H9 (cell line): ENCODE results near the gene STK25. TPM values are rescaled to one million over a fixed set of nuclear protein-coding genes. Genes with fewer than 3 reads are reported as not detected.

Source experiments
- DNase-seq: peaks from one replicate; pipeline ENCODE4 v3.0.0-alpha.2; 2017
- H2AFZ ChIP-seq: one replicate; pipeline ENCODE4 v1.6.1; 2013; ENCODE audit warnings: mild to moderate bottlenecking, low read length, control low read depth, moderate library complexity
- H2AK5ac ChIP-seq: 2 replicates; pipeline ENCODE4 v1.6.1; 2013; ENCODE audit warnings: low read length, control low read depth, mixed read lengths; ENCODE audit not compliant: insufficient read length
- H2BK120ac ChIP-seq: one replicate; pipeline ENCODE4 v1.6.1; 2013; ENCODE audit warnings: low read depth, mild to moderate bottlenecking, low read length, control low read depth, inconsistent platforms; ENCODE audit not compliant: poor library complexity, severe bottlenecking
- H2BK12ac ChIP-seq: 2 replicates; pipeline ENCODE4 v1.6.1; 2013; ENCODE audit warnings: low read length, control low read depth, mixed read lengths, low read depth; ENCODE audit not compliant: insufficient read length
- H2BK15ac ChIP-seq: 2 replicates; pipeline ENCODE4 v1.6.1; 2013; ENCODE audit warnings: low read depth, low read length, control low read depth
- H2BK20ac ChIP-seq: one replicate; pipeline ENCODE4 v1.6.1; 2013; ENCODE audit warnings: low read depth, mild to moderate bottlenecking, low read length, control low read depth, inconsistent platforms; ENCODE audit not compliant: poor library complexity, severe bottlenecking
- H2BK5ac ChIP-seq: 2 replicates; pipeline ENCODE4 v1.6.1; 2013; ENCODE audit warnings: low read length, control low read depth, mixed read lengths; ENCODE audit not compliant: insufficient read length
- H3K14ac ChIP-seq: 2 replicates; pipeline ENCODE4 v1.6.1; 2013; ENCODE audit warnings: low read length, control low read depth; ENCODE audit not compliant: insufficient read depth
- H3K18ac ChIP-seq: 2 replicates; pipeline ENCODE4 v1.6.1; 2013; ENCODE audit warnings: low read depth, mild to moderate bottlenecking, mixed read lengths, low read length, control low read depth; ENCODE audit not compliant: insufficient read length
- H3K23ac ChIP-seq: 2 replicates; pipeline ENCODE4 v1.6.1; 2013; ENCODE audit warnings: low read length, control low read depth, mixed read lengths, low read depth; ENCODE audit not compliant: insufficient read length
- H3K23me2 ChIP-seq: 2 replicates; pipeline ENCODE4 v1.6.1; 2013; ENCODE audit warnings: low read depth, mild to moderate bottlenecking, mixed read lengths, low read length, control low read depth; ENCODE audit not compliant: insufficient read length, poor library complexity, severe bottlenecking
- H3K27ac ChIP-seq: 2 replicates; pipeline ENCODE4 v1.5.1; 2013; ENCODE audit warnings: low read length, control low read depth, mixed read lengths, low read depth; ENCODE audit not compliant: insufficient read length
- H3K27me3 ChIP-seq: 2 replicates; pipeline ENCODE4 v1.6.1; 2013; ENCODE audit warnings: low read length, control low read depth, inconsistent platforms; ENCODE audit not compliant: insufficient read depth
- H3K4ac ChIP-seq: 2 replicates; pipeline ENCODE4 v1.6.1; 2013; ENCODE audit warnings: low read depth, mild to moderate bottlenecking, control low read depth, inconsistent platforms, low read length, moderate library complexity
- H3K4me1 ChIP-seq: 2 replicates; pipeline ENCODE4 v1.6.1; 2013; ENCODE audit warnings: low read length, control low read depth, inconsistent platforms; ENCODE audit not compliant: insufficient read depth
- H3K4me2 ChIP-seq: 2 replicates; pipeline ENCODE4 v1.6.1; 2013; ENCODE audit warnings: low read length, control low read depth, mixed read lengths; ENCODE audit not compliant: insufficient read length, insufficient read depth
- H3K56ac ChIP-seq: 2 replicates; pipeline ENCODE4 v1.6.1; 2013; ENCODE audit warnings: low read depth, mild to moderate bottlenecking, mixed read lengths, low read length, control low read depth; ENCODE audit not compliant: insufficient read length
- H3K79me1 ChIP-seq: 2 replicates; pipeline ENCODE4 v1.6.1; 2013; ENCODE audit warnings: low read depth, mild to moderate bottlenecking, moderate library complexity, low read length, control low read depth, inconsistent platforms; ENCODE audit not compliant: insufficient read depth, poor library complexity, severe bottlenecking
- H3K79me2 ChIP-seq: 2 replicates; pipeline ENCODE4 v1.6.1; 2013; ENCODE audit warnings: low read length, control low read depth, inconsistent platforms; ENCODE audit not compliant: insufficient read depth
- H3K9ac ChIP-seq: 2 replicates; pipeline ENCODE4 v1.6.1; 2013; ENCODE audit warnings: low read length, control low read depth, mixed read lengths; ENCODE audit not compliant: insufficient read length; ENCODE audit errors: extremely low read depth
- H3K9me3 ChIP-seq: one replicate; pipeline ENCODE4 v1.6.1; 2013; ENCODE audit warnings: low read depth, low read length, inconsistent platforms; ENCODE audit not compliant: control insufficient read depth
- H3T11ph ChIP-seq: one replicate; pipeline ENCODE4 v1.6.1; 2013; ENCODE audit warnings: mild to moderate bottlenecking, low read length, control low read depth, inconsistent platforms
- H4K20me1 ChIP-seq: one replicate; pipeline ENCODE4 v1.6.1; 2013; ENCODE audit not compliant: control insufficient read depth, insufficient read length, insufficient read depth
- H4K5ac ChIP-seq: 2 replicates; pipeline ENCODE4 v1.6.1; 2013; ENCODE audit warnings: low read depth, mild to moderate bottlenecking, mixed read lengths, low read length, control low read depth; ENCODE audit not compliant: insufficient read length
- H4K8ac ChIP-seq: replicated peaks from 2 replicates; pipeline ENCODE4 v1.6.1; 2013; ENCODE audit warnings: low read length, control low read depth, mixed read lengths, low read depth; ENCODE audit not compliant: insufficient read length
- H4K91ac ChIP-seq: 2 replicates; pipeline ENCODE4 v1.6.1; 2013; ENCODE audit warnings: low read depth, mild to moderate bottlenecking, moderate library complexity, mixed read lengths, low read length, control low read depth; ENCODE audit not compliant: insufficient read length
- H3K27ac Mint-ChIP-seq, 3 experiments: 2 replicates in 2 of 3; 3 replicates in 1 of 3; pipeline ENCODE4 v1.8.0; 2020 to 2021; ENCODE audit warnings: mixed read lengths in 3 of 3, mild to moderate bottlenecking in 1 of 3, moderate library complexity in 1 of 3
- H3K27me3 Mint-ChIP-seq: 2 replicates; pipeline ENCODE4 v1.8.0; 2021; ENCODE audit warnings: low read depth, mild to moderate bottlenecking, moderate library complexity, mixed read lengths
- H3K36me3 Mint-ChIP-seq, 3 experiments: 2 replicates in 2 of 3; 3 replicates in 1 of 3; pipeline ENCODE4 v1.8.0; 2020 to 2021; ENCODE audit warnings: low read depth in 3 of 3, mixed read lengths in 3 of 3; ENCODE audit not compliant: insufficient read depth in 1 of 3
- H3K4me1 Mint-ChIP-seq, 2 experiments: 2 replicates each; pipeline ENCODE4 v1.8.0; 2020; ENCODE audit warnings: mixed read lengths in 2 of 2
- H3K4me3 Mint-ChIP-seq, 2 experiments: 2 replicates in 1 of 2; 3 replicates in 1 of 2; pipeline ENCODE4 v1.8.0; 2020 to 2021; ENCODE audit warnings: mild to moderate bottlenecking in 2 of 2, mixed read lengths in 2 of 2, moderate library complexity in 1 of 2
- H3K9me3 Mint-ChIP-seq, 2 experiments: 2 replicates in 1 of 2; 3 replicates in 1 of 2; pipeline ENCODE4 v1.8.0; 2020; ENCODE audit warnings: mild to moderate bottlenecking in 2 of 2, mixed read lengths in 2 of 2, moderate library complexity in 1 of 2
- CTCF ChIP-seq: fragments of 200-600 bp; sonication (generic); conservative IDR thresholded peaks from 3 replicates; pipeline ENCODE4 v1.8.0; 2021; ENCODE audit warnings: antibody characterized with exemption, mild to moderate bottlenecking
- WGBS: extraction: QIAGEN DNeasy Blood & Tissue Kit; methylation state at CpG from one replicate; pipeline ENCODE4 v1.1.7; 2013; ENCODE audit warnings: missing lambda C conversion rate, low lambda C conversion rate, mixed read lengths; ENCODE audit not compliant: insufficient read length; ENCODE audit errors: extremely low coverage; 5-methylcytosine and 5-hydroxymethylcytosine counted together
- total RNA-seq: library from RNA; stranded (reverse); gene quantifications from 2 replicates; pipeline ENCODE4 v1.2.1, GENCODE V29; 2021

Gene STK25
- total RNA-seq, 1 experiment from 2014 or later = 189 TPM

- H3K4me3 Mint-ChIP-seq = no peak overlapping the region
- H3K14ac ChIP-seq = no peak overlapping the region
- H3K27me3 Mint-ChIP-seq = peaks cover 27% of the 10 kb centered on the region
- no peak overlapping the region for H2AK5ac ChIP-seq
- no peak for DNase-seq
- no peaks in the 10 kb centered on the region for H3K4me1 Mint-ChIP-seq
- no peaks in the 10 kb centered on the region for H3K79me1 ChIP-seq
- no peak overlapping the region for H3K9ac ChIP-seq
- H3K27ac ChIP-seq = no peak overlapping the region
- no peak overlapping the region for H3K4me2 ChIP-seq
- no peak overlapping the region for H4K91ac ChIP-seq
- no peak overlapping the region for H3K56ac ChIP-seq
- no peak overlapping the region for H2BK12ac ChIP-seq
- no peaks in the 10 kb centered on the region for H3K27me3 ChIP-seq
- H4K20me1 ChIP-seq = no peaks in the 10 kb centered on the region
- no peak overlapping the region for H3K18ac ChIP-seq
- no peaks in the 10 kb centered on the region for H3K23me2 ChIP-seq
- no peak overlapping the region for H3T11ph ChIP-seq
- WGBS = no CpG with 5 or more reads among the region's 3 CpGs
- no peaks in the 10 kb centered on the region for H3K79me2 ChIP-seq
- H2BK120ac ChIP-seq = no peak overlapping the region
- H4K8ac ChIP-seq = no peak overlapping the region
- H2AFZ ChIP-seq = no peak overlapping the region
- TF ChIP-seq CTCF = no peak
- no peak overlapping the region for H4K5ac ChIP-seq
- no peak overlapping the region for H2BK15ac ChIP-seq
- no peak overlapping the region for H3K4ac ChIP-seq
- no peaks in the 10 kb centered on the region for H3K9me3 ChIP-seq
- no peak overlapping the region for H3K23ac ChIP-seq
- H2BK5ac ChIP-seq = no peak overlapping the region
- H3K9me3 Mint-ChIP-seq = peaks cover 12 to 14% of the 10 kb centered on the region in 2 experiments; a peak in 2 of 5 replicates
- H2BK20ac ChIP-seq = no peak overlapping the region
- no peak overlapping the region for H3K27ac Mint-ChIP-seq
- H3K4me1 ChIP-seq = no peaks in the 10 kb centered on the region
- peaks cover 0 to 4% (median under 1%) of the 10 kb centered on the region in 3 experiments; a peak in 4 of 7 replicates for H3K36me3 Mint-ChIP-seq
These were observed 35.0 kb downstream of the STK25 start for GRCh38 chr2:241473399-241473798.
